Activated gamma-delta T cell treated with Interleukin-2 at 50 U/mL for 16 hours (primary cell): ENCODE results near the gene CTRL.
"Not testable (repeated sequence)": the region's sequence is repeated elsewhere in the genome, so short reads cannot be mapped to it uniquely, and the experiment has no call there.

Experiments
- DNase-seq: peaks from one replicate; pipeline ENCODE4 v3.0.0-alpha.2; 2020

The CTRL gene

GRCh38 chr16:67922740-67923139 is 8.9 kb downstream of the CTRL start:
- no peak for DNase-seq

DNA sequence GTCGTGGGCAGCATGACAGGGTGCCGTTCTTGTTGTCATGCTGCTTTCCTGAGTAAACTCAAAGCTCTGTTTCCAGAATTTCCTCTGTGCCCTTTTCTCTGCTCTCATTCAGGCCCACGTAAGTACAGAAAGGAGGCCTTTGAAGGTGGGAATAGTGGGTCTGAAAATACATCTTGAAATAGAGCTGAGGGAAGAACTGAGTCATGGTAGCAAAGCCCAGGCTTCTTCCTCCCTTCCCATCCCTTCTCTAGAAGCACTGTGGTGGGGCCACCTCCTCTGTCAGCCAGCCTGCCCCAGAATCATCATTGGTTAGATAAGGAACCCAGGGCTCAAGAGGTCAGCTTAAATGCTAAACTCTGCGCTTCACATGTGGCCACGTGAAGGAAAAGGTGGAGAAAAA is 9.4 kb downstream of the CTRL start:
- no peak for DNase-seq

DNA sequence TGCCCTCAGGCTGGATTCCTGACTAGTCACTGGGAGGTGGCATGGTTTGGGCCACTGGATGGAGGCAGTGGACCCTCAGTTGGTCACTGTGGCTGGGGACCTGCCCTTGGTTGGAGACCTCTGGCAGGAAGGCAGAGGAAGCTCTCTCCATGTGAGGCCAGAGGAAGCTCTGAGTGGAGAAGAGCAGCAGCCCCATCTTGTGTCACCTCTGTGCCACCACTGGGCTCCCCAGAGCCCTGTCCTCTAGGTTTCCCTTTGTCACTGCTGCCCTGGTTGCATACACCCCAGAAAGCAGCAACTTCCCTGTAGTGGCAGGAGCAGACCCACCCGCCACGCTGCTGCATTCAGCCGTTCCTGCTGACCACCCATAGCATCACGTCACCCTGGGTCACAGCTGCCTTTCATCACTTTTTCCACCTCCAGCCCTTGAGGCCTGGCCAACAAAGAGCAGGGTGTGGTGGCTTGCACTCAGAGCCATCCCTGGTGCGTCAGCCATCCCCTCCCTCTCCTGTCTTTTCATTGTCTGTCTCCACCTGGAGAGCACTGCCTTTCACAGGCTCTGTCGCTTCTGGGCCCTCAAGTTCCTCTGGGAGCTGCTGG is 11.9 kb downstream of the CTRL start:
- DNase-seq = no peak

DNA sequence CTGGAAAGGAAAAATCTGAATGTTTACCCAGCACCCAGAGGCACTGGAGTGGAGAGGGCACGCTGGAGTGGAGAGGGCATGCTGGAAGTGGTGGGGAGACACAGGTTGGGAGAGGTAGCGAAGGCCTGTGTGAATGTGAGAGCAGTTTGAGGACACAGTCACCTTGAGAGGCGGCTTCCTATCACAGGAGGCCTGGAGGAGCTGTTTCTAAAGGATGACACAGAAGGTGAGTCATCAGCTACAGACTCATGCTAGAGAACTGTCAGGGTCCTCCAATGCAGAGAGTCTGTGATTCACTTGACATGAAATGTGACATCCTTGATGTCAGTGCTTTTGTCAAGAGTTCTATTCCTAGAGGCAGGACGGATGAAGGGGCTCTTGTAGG is 13.8 kb downstream of the CTRL start:
- DNase-seq = peak; percentile 22

- DNase-seq = no peak
Measured at GRCh38 chr16:67917140-67917851, 14.4 kb downstream of the CTRL start.

- no peak for DNase-seq
Measured at GRCh38 chr16:67915831-67916723, 15.6 kb downstream of the CTRL start.

DNA sequence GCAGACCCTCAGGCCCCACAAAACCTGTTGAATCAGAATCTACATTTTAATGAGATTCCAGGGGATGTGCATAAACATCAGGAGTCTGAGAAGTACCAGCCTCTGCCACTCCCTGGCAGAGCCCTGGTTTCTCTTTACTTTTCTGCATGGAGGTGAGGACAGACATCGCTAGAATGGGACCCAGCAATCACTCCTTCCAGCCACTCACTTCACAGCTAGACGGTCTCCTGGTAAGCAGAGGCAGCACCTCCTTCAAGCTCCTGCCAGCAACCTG is 16.2 kb downstream of the CTRL start:
- DNase-seq = not testable (repeated sequence)

GRCh38 chr16:67914758-67915495 is 16.7 kb downstream of the CTRL start:
- DNase-seq = no peak

DNA sequence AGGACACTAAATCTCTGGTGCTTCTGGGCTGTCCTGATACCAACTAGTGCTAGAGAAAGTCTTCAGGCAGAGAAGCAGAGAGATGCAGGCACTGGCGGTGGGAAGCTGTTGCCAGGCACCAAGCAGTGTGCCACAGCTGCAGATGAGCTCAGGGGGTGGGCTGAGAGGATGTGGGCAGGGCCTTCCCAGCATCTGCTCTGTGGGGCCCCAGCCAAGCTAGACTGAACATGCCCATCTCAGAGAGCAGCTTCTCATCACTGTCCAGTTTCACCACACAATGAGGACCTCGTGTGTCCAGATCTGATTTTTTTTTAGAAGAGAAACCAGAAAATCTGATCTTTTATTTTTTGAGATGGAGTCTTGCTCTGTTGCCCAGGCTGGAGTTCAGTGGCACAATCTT is 21.5 kb downstream of the CTRL start:
- DNase-seq = no peak

DNA sequence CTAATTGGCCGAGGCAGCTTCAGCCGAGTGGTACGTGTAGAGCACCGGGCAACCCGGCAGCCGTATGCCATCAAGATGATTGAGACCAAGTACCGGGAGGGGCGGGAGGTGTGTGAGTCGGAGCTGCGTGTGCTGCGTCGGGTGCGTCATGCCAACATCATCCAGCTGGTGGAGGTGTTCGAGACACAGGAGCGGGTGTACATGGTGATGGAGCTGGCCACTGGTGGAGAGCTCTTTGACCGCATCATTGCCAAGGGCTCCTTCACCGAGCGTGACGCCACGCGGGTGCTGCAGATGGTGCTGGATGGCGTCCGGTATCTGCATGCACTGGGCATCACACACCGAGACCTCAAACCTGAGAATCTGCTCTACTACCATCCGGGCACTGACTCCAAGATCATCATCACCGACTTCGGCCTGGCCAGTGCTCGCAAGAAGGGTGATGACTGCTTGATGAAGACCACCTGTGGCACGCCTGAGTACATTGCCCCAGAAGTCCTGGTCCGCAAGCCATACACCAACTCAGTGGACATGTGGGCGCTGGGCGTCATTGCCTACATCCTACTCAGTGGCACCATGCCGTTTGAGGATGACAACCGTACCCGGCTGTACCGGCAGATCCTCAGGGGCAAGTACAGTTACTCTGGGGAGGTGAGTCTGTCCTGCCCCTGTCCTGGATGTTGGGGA is 22.5 kb downstream of the CTRL start:
- DNase-seq = no peak

DNA sequence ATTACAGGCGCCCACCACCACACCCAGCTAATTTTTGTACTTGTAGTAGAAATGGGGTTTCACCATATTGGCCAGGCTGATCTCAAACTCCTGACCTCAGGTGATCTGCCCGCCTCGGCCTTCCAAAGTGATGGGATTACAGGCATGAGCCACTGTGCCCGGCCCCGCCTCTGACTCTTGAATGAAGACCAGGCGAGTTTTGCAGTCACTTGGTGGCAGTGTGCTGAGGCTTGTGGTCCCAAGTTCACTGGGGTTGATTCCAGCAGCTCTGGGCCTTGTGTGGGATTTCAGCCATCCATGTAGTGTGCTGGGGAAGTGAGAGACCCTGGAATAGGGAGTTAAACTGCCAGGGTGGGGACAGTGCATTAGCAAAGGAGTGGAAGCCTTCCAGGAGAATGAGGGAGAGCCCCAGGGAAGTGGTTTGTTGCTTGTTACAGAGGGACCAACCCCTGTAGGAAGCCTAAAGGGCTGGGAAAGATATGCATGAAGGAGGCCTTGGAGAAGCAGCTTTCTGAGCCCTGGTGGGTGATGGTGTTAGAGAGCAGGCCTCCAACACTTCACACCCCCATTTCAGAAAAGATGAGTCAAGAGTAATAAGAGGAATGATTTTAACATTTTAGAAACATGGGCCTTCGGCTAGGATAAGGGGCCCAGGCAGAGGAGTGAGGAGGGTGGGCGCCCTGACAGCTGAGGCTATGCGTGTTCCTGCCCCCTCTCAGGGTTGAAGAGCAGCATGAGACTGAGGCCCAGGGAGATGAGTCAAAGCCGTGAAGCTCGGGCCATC is 24.1 kb downstream of the CTRL start:
- no peak for DNase-seq

DNA sequence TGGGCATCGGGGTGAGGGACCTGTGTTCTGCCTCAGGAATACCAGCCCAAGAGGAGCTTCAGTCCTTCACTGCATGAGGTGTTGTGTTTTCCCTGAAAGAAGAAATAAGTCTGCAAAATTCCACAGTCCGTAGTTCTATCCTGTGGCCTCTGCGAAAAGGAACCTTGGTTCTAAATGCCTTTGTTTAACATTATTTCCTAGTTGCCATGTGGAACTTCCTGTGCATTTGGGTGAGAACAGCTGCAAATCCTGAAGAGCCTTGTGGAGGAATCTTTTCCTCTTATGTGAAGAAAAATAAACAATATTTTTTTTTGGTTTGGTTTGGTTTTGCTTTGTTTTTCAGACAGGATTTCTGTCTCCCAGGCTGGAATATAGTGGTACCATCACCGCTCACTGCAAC is 28.8 kb downstream of the CTRL start:
- DNase-seq = no peak

DNA sequence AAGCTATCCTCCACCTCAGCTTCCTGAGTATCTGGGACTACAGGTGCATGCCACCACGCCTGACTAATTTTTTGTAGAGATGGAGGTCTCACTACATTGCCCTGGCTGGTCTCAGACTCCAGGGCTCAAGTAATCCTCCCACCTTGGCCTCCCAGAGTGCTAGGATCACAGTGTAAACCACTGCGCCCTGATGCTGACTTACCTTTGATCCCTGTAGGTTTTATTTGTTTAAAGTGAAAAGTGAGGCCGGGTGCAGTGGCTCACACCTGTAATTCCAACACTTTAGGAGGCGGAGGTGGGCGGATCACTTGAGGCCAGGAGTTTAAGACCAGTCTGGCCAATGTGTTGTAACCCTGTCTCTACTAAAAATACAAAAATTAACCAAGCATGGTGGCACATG is 29.9 kb downstream of the CTRL start:
- DNase-seq = no peak

DNA sequence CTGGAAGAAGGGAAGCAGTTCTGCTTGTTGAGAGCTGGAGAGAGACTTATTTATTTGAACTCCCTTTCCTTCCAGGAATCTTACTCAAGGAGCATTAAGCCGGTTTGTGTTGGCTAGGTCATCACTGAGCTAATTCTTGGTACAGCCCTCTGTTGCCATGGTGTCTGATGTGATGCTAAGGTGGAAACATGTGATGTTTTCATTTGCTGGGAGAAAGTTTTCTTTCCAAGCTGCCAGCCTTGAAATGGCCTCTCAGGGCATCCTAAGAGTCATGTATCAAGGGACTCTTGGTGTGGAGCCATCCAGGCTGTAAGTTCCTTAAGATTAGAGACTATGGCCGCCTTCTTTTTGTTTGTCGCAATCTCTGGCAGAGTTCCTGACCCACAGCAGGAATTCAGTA is 34.4 kb downstream of the CTRL start:
- no peak for DNase-seq

GRCh38 chr16:67893743-67894399 is 37.8 kb downstream of the CTRL start:
- DNase-seq = no peak

GRCh38 chr16:67892899-67893742 is 38.5 kb downstream of the CTRL start, which contains the start of gene PSKH1:
PSKH1 (plus strand) TSS chr16:67893254; CDS start chr16:67908750, 15,496 bp downstream.
- DNase-seq = peak; percentile 92

DNA sequence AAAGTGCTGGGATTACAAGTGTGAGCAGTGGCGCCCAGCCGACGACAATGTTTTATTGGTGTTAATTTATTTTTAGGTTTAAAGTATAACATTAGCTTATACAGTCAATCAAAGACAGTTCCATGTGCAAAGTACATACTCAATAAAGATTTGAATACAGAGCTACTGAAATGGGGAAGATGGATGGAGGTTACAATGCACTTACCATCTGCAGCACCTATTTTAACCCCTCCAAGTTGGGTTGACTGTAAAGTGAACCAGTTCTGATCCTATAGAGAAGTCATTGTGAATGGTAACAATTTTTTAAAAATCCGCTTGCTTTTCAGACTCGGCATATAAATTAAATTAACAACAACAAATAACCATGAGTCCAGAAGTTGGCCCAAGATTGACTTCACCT is 39.3 kb downstream of the CTRL start:
- DNase-seq = no peak

DNA sequence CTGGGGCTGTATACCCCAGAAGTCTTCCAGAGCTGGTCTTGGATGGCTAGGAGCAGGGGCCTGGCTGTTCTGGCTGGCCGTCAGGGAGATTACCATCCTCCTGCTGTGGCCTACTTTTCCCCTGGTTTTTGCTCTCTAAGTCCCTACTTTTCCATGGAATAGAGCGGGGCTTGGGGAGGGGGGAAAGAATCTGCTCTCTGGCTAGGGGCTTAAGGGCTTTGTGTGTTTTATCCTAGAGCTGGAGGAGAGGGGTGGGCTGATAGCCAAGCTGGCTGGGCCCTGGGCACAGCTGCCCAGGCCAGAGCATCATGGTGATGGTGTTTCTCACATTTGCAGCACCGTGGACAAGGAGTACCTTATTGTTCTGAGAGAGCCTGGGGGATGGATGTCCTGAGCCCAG is 43.3 kb downstream of the CTRL start:
- no peak for DNase-seq

DNA sequence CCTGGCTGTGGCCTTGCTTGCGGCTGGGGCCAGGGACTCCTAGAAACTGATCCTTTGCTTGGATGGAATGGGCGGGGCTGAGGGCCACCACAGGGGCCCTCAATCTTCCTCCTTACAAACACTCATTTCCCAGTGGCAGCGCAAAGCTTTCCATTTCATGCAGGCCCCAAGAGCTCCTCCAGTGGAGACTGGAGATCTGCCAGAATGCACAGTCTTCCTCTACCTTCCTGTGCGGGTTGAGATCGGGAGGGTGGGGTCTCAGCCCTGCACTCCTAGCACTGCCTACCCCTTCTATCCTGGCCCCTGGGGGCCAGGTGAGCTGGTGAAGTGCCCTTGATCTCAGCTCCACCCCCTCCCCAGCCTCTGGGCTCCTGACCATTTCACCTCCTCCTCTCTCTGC is 45.3 kb downstream of the CTRL start:
- no peak for DNase-seq

DNA sequence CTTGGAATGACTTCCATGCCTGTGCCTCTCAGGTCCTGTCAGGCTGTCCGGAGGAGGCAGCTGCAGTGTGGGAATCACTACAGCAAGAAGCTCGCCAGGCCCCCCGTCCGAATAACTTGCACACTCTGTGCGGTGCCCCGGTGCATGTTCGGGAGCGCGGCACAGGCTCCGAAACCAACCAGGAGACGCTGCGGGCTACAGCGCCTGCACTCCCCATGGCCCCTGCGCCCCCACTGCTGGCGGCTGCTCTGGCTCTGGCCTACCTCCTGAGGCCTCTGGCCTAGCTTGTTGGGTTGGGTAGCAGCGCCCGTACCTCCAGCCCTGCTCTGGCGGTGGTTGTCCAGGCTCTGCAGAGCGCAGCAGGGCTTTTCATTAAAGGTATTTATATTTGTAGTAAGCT is 45.7 kb downstream of the CTRL start:
- DNase-seq = no peak
